ENCODE data around the gene FILIP1. TPM values are rescaled to one million over a fixed set of nuclear protein-coding genes. Genes with fewer than 3 reads are reported as not detected.

FILIP1 gene
- total and polyA plus RNA-seq, 12 donors, result 16.8 to 269 (median 181) TPM

- Histone ChIP-seq H3K36me3 (peaks cover 0 to 14% (median 0%) of the 10 kb centered on the region in 9 donors), H3K27me3 (no peaks in the 10 kb centered on the region), H3K4me1 (peaks cover 0 to 94% (median 41%) of the 10 kb centered on the region in 9 donors), H3K9me3 (peaks cover 0 to 4% (median 0%) of the 10 kb centered on the region in 11 donors), H3K27ac (peak overlapping the region in 1 of 10 donors; percentile 1), H3K4me3 (no peak overlapping the region)
- ATAC-seq, result no peak
- TF ChIP-seq, protein P1, sequence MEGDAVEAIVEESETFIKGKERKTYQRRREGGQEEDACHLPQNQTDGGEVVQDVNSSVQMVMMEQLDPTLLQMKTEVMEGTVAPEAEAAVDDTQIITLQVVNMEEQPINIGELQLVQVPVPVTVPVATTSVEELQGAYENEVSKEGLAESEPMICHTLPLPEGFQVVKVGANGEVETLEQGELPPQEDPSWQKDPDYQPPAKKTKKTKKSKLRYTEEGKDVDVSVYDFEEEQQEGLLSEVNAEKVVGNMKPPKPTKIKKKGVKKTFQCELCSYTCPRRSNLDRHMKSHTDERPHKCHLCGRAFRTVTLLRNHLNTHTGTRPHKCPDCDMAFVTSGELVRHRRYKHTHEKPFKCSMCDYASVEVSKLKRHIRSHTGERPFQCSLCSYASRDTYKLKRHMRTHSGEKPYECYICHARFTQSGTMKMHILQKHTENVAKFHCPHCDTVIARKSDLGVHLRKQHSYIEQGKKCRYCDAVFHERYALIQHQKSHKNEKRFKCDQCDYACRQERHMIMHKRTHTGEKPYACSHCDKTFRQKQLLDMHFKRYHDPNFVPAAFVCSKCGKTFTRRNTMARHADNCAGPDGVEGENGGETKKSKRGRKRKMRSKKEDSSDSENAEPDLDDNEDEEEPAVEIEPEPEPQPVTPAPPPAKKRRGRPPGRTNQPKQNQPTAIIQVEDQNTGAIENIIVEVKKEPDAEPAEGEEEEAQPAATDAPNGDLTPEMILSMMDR (IDR thresholded peaks at IDR 0.05), result no peak
- DNase-seq, result no peak
- intact Hi-C loops (cut with DNase I), result loop anchor here in 1 of 10 donors (5.0 kb wide), 1 partner anchor 227 kb away; no protein-coding TSS in a partner anchor
These were observed 218.5 kb downstream of the FILIP1 start for GRCh38 chr6:75275067-75275466.

GRCh38 chr6:75273009-75273408, 220.6 kb downstream of the FILIP1 start:
- H3K27ac ChIP-seq, result peak overlapping the region in 3 of 10 donors; percentile 5 to 84 (median 5)
- H3K4me1 ChIP-seq, result peaks cover 0 to 82% (median 30%) of the 10 kb centered on the region in 9 donors

DNA sequence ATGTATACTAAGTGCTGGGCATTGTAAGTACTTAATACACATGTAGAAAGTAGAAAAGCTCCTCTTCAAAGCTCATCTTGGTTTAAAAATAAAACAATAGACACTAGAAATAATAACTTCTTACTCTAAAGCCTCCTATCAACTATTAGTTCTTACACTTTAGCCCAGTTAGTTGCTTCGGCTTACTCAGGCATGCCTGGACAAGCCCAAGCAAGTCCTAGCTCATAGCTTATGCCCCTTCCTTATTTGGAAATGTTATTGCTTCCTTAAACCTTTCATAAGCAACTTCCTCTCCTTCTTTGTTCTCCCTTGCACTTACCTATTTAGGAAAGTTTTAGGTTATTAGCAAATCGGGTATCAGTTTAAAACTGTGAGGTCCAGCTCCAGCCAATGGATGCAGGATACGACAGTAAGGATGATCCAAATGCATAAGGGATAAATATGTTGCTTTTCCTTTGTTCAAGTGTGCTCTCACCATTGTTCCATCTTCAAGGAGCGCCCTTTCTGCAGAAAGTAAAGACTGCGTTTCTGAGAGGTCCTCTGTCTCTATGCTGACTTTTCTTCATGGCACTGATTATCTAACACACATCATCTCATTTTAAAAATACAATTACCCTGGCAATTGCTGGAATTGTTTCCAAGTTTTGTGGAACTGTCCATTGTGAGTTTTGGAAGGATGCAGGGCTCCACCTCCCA, 221.3 kb downstream of the FILIP1 start:
- ATAC-seq, result no peak
- peak overlapping the region in 8 of 10 donors; percentile 3 to 84 (median 29) for H3K27ac ChIP-seq
- intact Hi-C loops (cut with DNase I), result loop anchor here in 1 of 10 donors (5.0 kb wide), 1 partner anchor 255 kb away; no protein-coding TSS in a partner anchor

More at GRCh38 chr6:75273009-75273408, 220.6 kb downstream of the FILIP1 start:
- no peak overlapping the region for H3K4me3 ChIP-seq
- DNase-seq (no peak), ATAC-seq (no peak)
- intact Hi-C loops (cut with DNase I), result loop anchor here in 1 of 10 donors (5.0 kb wide), 1 partner anchor 254 kb away; no protein-coding TSS in a partner anchor
- H3K9me3 ChIP-seq, result peaks cover 0 to 4% (median 0%) of the 10 kb centered on the region in 11 donors
- H3K27me3 ChIP-seq, result no peaks in the 10 kb centered on the region
- TF ChIP-seq, protein P1 (IDR thresholded peaks at IDR 0.05), result no peak
- peaks cover 0 to 16% (median 0%) of the 10 kb centered on the region in 9 donors for H3K36me3 ChIP-seq
- WGBS, 2 donors, result 88 to 92% methylated on average over 4 of the region's 4 CpGs

GRCh38 chr6:75268988-75269354, 224.6 kb downstream of the FILIP1 start:
- ATAC-seq (no peak), DNase-seq (no peak)
- Histone ChIP-seq H3K9me3 (peaks cover 0 to 4% (median 0%) of the 10 kb centered on the region in 11 donors), H3K4me3 (no peak overlapping the region), H3K27ac (peak overlapping the region in 1 of 10 donors; percentile 37), H3K27me3 (no peaks in the 10 kb centered on the region), H3K36me3 (peaks cover 0 to 40% (median 10%) of the 10 kb centered on the region in 9 donors), H3K4me1 (peaks cover 3 to 61% (median 37%) of the 10 kb centered on the region in 9 donors)
- intact Hi-C loops (cut with DNase I), result loop anchor here in 8 of 10 donors (2.0 to 5.0 kb wide), 6 partner anchors 233 to 258 kb away; no protein-coding TSS in a partner anchor
- TF ChIP-seq, protein P1 (IDR thresholded peaks at IDR 0.05), result no peak
- 89 to 94% methylated on average over 4 of the region's 4 CpGs for WGBS, 2 donors

More for the DNA sequence above, 221.3 kb downstream of the FILIP1 start:
- no peak overlapping the region for H3K4me3 ChIP-seq
- 93 to 94% methylated on average over 5 of the region's 5 CpGs for WGBS, 2 donors
- H3K36me3 ChIP-seq, result peaks cover 0 to 16% (median 0%) of the 10 kb centered on the region in 9 donors
- peaks cover 0 to 82% (median 34%) of the 10 kb centered on the region in 9 donors for H3K4me1 ChIP-seq
- peaks cover 0 to 4% (median 0%) of the 10 kb centered on the region in 11 donors for H3K9me3 ChIP-seq
- DNase-seq, result no peak
- TF ChIP-seq, protein P1 (IDR thresholded peaks at IDR 0.05), result no peak
- H3K27me3 ChIP-seq, result no peaks in the 10 kb centered on the region

All from heart right ventricle (tissue), 16 donors.